HG03095 (cell line): Measurements from ENCODE around the gene GABPB1.

Experiments
- ATAC-seq: cut with Tn5 transposase; IDR thresholded peaks from one replicate; pipeline ENCODE4 v1.9.1; 2021; ENCODE audit warnings: moderate library complexity; ENCODE audit not compliant: unreplicated experiment

Gene GABPB1

GRCh38 chr15:50244959-50245624, 109.9 kb downstream of the GABPB1 start:
- no peak for ATAC-seq

GRCh38 chr15:50244153-50244552, 110.8 kb downstream of the GABPB1 start:
- ATAC-seq: no peak

GRCh38 chr15:50241684-50242450, 113.1 kb downstream of the GABPB1 start:
- ATAC-seq: no peak

GRCh38 chr15:50238255-50238654, 116.7 kb downstream of the GABPB1 start:
- no peak for ATAC-seq

GRCh38 chr15:50236433-50236832, 118.6 kb downstream of the GABPB1 start:
- ATAC-seq: no peak

- no peak for ATAC-seq
Observed at GRCh38 chr15:50235794-50236193, 119.2 kb downstream of the GABPB1 start.

- no peak for ATAC-seq
Observed at GRCh38 chr15:50234764-50235163, 120.2 kb downstream of the GABPB1 start.

GRCh38 chr15:50233192-50233736, 121.7 kb downstream of the GABPB1 start:
- no peak for ATAC-seq

- ATAC-seq: no peak
Observed at GRCh38 chr15:50232791-50233190, 122.2 kb downstream of the GABPB1 start.

- no peak for ATAC-seq
Observed at GRCh38 chr15:50231761-50232160, 123.2 kb downstream of the GABPB1 start.

GRCh38 chr15:50229336-50229735, 125.7 kb downstream of the GABPB1 start:
- no peak for ATAC-seq

GRCh38 chr15:50228866-50229265, 126.1 kb downstream of the GABPB1 start:
- no peak for ATAC-seq

GRCh38 chr15:50227076-50227475, 127.9 kb downstream of the GABPB1 start:
- no peak for ATAC-seq

GRCh38 chr15:50225938-50226337, 129.1 kb downstream of the GABPB1 start:
- no peak for ATAC-seq
